GM13976 (cell line): ENCODE measurements around the gene PITX1.

Experiments
- DNase-seq: peaks from one replicate; pipeline ENCODE4 v3.0.0; 2012; ENCODE audit warnings: low spot score
- in situ Hi-C: fragments of 300-500 bp; cut with MboI; formaldehyde crosslinking; loops from one replicate; pipeline ENCODE4 v1.12.0; 2022; ENCODE audit warnings: low sequenced_read_pairs, mixed read lengths, inconsistent platforms; ENCODE audit not compliant: unreplicated experiment
- TF ChIP-seq, protein P1 (sequence below): IDR thresholded peaks from 2 replicates; pipeline ENCODE4 v1.5.1; 2012; ENCODE audit warnings: borderline replicate concordance, mild to moderate bottlenecking; ENCODE audit not compliant: insufficient read depth; ENCODE audit errors: extremely low read depth, missing control alignments, control extremely low read depth

The PITX1 gene

DNA sequence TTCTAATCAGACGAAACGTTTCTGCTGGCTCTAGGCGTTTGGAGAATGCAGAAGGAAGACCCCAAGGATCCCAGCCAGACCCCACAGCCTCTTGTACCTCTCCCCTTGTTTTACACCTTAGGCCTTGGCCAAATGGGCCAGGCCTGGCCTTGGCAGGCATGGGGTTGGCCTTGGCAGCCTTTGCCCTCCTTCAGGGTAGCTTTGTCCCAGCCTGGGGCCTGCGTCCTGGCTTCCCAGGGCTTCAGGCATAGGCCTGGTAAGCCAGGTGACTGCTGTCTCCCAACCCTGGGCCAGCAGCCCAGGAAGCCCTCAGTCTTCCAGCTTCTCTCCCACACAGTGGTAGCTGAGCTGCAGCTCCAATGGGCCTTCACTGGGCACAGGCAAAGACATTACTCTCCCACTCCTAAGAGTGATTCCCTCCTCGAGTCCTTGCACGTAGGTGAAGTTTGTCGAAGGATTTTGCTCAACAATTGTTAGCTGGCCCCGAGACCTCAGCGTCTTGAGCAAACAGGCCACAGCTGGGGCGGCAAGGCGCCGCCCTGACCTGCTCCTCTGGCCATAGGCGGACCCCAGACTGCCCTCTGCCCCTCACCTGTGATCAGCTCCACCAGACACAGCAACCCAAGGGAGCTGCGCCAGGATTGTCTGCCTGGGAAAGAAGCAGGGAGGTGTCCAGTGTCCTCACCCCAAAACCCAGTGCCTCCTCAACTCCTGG, 1.1 kb upstream of the PITX1 start:
- no peak for DNase-seq
- in situ Hi-C loops, result no loop called here

DNA sequence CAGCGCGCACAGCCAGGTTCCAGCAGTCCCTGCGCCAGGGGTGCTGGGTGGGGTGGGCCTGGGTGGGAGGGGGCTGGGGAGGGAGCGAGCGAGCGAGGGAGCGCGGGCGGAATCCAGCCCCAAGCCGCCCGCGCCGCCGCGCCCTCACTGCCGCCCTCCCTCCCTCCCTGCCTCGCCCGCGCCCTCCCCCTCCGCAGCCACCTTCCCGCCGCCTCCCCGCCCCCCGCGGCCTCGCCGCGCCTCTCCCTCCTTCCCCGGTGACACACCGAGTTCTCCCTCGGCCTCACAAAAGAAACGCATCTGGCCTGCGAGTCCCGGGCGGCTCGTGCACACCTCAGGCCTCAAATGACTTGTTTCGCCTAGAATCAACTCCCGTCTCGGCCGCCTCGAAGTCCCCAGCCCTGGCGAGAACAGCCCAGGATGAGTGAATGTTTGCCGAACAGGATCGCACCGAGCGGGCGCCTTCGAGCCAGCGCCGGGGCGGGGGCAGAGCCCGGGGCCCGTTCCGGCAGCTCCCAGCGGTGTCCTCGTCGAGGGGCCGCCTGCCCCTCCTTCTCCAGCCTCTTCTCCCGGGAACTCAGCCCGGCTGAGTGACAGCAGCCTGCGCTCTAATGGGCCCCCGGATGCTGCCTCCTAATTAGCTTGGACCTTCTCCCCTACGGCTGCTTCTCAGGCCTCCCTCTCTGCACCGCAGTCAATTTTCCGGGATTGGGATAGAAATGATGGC, 371 bp upstream of the PITX1 start:
- TF ChIP-seq, protein P1, sequence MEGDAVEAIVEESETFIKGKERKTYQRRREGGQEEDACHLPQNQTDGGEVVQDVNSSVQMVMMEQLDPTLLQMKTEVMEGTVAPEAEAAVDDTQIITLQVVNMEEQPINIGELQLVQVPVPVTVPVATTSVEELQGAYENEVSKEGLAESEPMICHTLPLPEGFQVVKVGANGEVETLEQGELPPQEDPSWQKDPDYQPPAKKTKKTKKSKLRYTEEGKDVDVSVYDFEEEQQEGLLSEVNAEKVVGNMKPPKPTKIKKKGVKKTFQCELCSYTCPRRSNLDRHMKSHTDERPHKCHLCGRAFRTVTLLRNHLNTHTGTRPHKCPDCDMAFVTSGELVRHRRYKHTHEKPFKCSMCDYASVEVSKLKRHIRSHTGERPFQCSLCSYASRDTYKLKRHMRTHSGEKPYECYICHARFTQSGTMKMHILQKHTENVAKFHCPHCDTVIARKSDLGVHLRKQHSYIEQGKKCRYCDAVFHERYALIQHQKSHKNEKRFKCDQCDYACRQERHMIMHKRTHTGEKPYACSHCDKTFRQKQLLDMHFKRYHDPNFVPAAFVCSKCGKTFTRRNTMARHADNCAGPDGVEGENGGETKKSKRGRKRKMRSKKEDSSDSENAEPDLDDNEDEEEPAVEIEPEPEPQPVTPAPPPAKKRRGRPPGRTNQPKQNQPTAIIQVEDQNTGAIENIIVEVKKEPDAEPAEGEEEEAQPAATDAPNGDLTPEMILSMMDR, result no peak
- peak; percentile 59 for DNase-seq
- in situ Hi-C loops, result no loop called here

More for the DNA sequence above, 1.1 kb upstream of the PITX1 start:
- TF ChIP-seq, protein P1, result no peak

DNA sequence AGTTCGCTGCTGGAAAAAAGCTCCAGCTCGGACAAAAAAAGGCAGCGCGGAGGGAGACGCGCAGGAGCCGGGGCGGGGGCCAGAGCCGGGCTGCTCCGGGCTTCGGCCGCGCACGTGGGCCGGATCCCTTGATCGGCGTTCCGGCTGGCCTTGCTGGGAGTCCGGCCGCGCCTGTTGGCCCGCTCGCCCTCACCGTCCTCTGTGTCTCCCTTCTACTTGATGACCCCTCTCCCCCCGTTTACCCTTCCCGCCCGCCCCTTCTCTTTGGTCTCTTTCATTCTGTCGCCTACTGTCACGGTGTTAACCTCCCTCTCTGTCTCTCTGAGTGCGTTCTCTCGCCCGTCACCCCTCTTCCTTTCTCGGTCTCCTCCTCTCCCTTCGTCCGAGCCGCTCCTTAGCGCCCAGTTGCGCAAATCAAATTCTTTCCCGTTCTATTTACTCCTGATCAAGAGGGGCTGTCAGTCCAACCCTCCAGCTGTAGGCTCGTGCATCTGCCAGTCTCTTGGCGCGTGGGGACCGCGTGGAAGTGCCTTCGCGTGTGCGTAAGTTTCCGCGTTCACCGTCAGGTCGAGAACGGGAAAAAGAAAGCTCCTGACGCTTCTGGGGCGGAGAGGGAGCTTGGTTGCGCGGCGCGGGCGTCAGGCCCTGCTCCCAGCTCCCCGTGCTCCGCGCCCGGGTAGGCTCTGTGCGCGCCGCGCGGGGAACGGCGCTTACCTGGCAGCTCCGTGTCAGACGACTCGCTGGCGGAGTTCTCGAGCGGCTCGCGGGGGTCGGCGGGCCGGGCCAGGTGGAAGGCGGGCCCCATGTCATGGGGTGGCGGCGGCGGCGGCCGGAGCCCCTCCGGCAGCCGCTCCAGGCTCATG, 798 bp downstream of the PITX1 start:
- peak; percentile 51 for DNase-seq
- in situ Hi-C loops, result no loop called here
- TF ChIP-seq, protein P1, result no peak

DNA sequence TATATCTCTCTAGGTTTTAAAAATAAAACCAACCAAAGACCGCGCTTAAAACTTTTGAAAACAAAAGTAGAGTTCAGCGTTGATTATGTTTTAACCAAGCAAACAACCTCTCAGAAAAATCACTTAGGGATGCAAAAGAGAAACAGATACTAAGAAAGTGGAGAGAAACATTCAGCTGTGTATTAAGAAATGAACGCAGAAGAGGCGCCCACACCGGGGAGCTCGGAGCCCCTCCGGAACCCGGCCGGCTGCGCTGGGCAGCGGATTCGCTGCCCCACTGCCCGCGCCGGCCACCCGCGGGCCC, 1.4 kb downstream of the PITX1 start:
- TF ChIP-seq, protein P1, result no peak
- in situ Hi-C loops, result no loop called here
- DNase-seq, result peak; percentile 55

DNA sequence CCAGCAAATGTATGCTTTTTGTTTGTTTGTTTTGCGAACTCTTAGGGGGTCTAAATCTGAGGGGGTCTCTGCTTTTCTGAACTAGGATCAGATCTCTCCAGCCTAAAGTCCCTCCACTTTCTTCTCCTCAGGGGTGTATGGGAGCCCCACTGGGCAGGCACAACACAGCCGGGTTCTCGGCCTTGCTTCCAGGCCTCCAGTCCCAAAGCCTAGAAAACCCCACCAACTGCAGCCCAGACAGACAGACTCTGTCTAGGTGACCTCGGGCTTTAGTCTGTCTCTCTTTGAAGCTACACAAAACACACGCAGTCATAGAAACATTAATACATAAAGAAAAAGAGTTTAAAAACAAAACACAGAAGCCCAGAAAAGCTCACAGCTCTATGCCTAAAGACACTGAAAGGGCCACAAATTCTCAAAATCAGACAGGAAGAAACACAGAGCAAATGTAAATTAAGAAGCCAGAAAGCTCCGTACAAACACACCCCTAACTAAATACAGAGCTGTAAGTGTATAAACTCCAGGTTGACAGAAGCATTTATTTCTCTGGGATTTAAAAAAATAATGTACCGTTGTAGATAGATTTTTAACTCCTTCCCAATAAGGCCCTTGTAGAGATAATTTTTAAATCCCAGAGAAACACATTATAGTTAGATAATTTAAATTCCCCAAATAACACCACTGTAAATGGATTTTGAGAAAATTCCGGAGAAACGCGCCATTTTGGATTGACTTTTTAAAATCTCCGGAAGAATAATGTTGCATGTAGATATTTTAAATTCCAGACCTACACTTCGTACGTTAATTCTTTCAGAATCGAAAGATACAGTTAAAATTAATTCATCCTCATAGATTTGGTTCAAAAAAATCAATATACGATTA, 2.0 kb downstream of the PITX1 start:
- in situ Hi-C loops, result no loop called here
- TF ChIP-seq, protein P1, result no peak
- no peak for DNase-seq
